ENCODE measurements around the gene SNCB.
A peak's percentile ranks its signal among the peaks of the same experiment; 100 is the strongest.

SNCB gene

DNA sequence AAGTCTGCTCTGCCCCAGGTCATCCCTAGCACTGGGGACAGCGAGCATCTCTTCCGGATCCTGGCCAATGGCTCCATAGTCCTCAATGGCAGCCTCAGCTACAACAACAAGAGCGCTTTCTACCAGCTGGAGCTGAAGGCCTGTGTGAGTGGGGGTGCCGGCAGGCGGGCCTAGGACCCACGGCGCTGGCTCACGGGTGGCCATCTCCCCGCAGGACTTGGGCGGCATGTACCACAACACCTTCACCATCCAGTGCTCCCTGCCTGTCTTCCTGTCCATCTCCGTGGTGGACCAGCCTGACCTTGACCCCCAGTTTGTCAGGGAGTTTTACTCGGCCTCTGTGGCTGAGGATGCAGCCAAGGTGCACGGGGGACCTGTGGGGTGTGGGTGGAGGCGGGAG is 55.3 kb downstream of the SNCB start:
- H4K20me1 ChIP-seq (ENCODE audit: insufficient read depth, low read length, poor library complexity, severe bottlenecking): no peaks in the 10 kb centered on the region
- H3K9ac ChIP-seq (ENCODE audit: low read depth, low read length, poor library complexity, severe bottlenecking): no peak overlapping the region
- no peak for TF ChIP-seq EZH2phosphoT487 (IDR thresholded peaks at IDR 0.05; ENCODE audit: borderline replicate concordance)
- TF ChIP-seq, protein P1, sequence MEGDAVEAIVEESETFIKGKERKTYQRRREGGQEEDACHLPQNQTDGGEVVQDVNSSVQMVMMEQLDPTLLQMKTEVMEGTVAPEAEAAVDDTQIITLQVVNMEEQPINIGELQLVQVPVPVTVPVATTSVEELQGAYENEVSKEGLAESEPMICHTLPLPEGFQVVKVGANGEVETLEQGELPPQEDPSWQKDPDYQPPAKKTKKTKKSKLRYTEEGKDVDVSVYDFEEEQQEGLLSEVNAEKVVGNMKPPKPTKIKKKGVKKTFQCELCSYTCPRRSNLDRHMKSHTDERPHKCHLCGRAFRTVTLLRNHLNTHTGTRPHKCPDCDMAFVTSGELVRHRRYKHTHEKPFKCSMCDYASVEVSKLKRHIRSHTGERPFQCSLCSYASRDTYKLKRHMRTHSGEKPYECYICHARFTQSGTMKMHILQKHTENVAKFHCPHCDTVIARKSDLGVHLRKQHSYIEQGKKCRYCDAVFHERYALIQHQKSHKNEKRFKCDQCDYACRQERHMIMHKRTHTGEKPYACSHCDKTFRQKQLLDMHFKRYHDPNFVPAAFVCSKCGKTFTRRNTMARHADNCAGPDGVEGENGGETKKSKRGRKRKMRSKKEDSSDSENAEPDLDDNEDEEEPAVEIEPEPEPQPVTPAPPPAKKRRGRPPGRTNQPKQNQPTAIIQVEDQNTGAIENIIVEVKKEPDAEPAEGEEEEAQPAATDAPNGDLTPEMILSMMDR (conservative IDR thresholded peaks at IDR 0.05; ENCODE audit: low read length): no peak
- no peaks in the 10 kb centered on the region for H3K9me3 ChIP-seq (ENCODE audit: insufficient read depth, low read depth, low read length)
- H3K9me2 ChIP-seq (replicated peaks; ENCODE audit: low read depth, low read length): no peaks in the 10 kb centered on the region
- no peaks in the 10 kb centered on the region for H3K36me3 ChIP-seq (ENCODE audit: insufficient read depth, low read length)
- no peak overlapping the region for H3K4me3 ChIP-seq (ENCODE audit: low read length, poor library complexity, severe bottlenecking)
- H3K27me3 ChIP-seq (ENCODE audit: insufficient read depth, low read length, poor library complexity, severe bottlenecking): no peaks in the 10 kb centered on the region
- no peaks in the 10 kb centered on the region for H3K4me1 ChIP-seq (ENCODE audit: insufficient read depth, low read length, poor library complexity, severe bottlenecking)
- no peaks in the 10 kb centered on the region for H3K79me2 ChIP-seq (ENCODE audit: insufficient read depth, low read length)
- H2AFZ ChIP-seq (ENCODE audit: low read length): no peak overlapping the region
- H3K4me2 ChIP-seq (ENCODE audit: low read depth, low read length, poor library complexity, severe bottlenecking): no peak overlapping the region
- H3F3A ChIP-seq (ENCODE audit: low read depth): no peaks in the 10 kb centered on the region

DNA sequence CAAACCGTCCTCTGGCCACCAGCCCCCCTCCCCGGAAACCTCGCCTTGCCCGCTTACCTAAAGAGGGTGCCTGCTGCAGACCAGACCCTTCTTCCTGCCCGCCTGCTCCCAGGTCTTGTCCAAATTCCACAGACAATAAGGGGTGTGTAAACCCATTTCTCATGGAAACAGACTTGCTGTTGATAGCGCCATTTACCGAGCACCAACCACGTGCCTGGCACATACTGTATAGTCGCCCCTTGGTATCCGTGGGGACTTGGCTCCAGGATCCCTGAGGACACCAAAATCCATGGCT is 56.1 kb downstream of the SNCB start:
- Histone ChIP-seq H3K4me1 (ENCODE audit: insufficient read depth, low read length, poor library complexity, severe bottlenecking) (no peaks in the 10 kb centered on the region), H3K9me3 (ENCODE audit: insufficient read depth, low read depth, low read length) (no peaks in the 10 kb centered on the region), H3F3A (ENCODE audit: low read depth) (no peaks in the 10 kb centered on the region), H3K4me3 (ENCODE audit: low read length, poor library complexity, severe bottlenecking) (no peak overlapping the region), H3K9ac (ENCODE audit: low read depth, low read length, poor library complexity, severe bottlenecking) (no peak overlapping the region), H3K9me2 (replicated peaks; ENCODE audit: low read depth, low read length) (no peaks in the 10 kb centered on the region), H3K36me3 (ENCODE audit: insufficient read depth, low read length) (no peaks in the 10 kb centered on the region), H2AFZ (ENCODE audit: low read length) (peak overlapping the region; percentile 36; the same call in 1 of the 2 replicates), H3K4me2 (ENCODE audit: low read depth, low read length, poor library complexity, severe bottlenecking) (no peak overlapping the region), H3K27me3 (ENCODE audit: insufficient read depth, low read length, poor library complexity, severe bottlenecking) (no peaks in the 10 kb centered on the region), H4K20me1 (ENCODE audit: insufficient read depth, low read length, poor library complexity, severe bottlenecking) (no peaks in the 10 kb centered on the region), H3K79me2 (ENCODE audit: insufficient read depth, low read length) (no peaks in the 10 kb centered on the region)
- TF ChIP-seq EZH2phosphoT487 (IDR thresholded peaks at IDR 0.05; ENCODE audit: borderline replicate concordance): no peak
- TF ChIP-seq, protein P1 (conservative IDR thresholded peaks at IDR 0.05; ENCODE audit: low read length): no peak

DNA sequence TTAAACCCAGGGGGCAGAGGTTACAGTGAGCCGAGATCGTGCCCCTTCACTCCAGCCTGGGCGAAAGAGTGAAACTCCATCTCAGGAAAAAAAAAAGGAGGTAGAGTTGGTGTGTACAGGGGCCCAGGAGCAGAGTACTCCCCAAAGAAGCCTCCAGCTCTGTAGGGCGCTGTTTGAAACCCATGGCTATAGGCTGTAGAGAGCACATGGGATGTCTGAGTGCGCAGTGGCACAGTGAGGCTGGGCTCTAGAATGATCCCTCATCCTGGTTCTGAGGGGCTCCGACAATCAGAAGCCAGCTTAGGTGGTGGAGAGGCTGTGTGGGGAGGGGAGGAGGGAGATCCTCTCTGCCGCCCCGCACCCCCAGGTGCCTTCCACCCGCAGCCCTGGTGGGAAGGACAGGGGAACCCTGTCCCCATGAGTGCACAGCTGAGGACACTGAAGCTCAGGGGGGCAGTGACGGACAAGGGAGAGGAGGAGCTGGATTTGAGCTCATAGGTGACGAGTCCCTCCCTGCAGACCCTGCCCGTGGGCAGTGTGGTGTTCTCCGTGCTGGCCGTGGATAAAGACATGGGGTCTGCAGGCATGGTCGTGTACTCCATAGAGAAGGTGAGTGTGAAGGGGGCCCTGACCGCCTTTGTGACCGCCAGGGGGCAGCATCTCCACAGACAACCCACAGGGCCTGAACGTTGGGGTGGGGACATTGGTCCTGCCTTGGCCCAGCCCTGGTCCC is 56.6 kb downstream of the SNCB start:
- H3F3A ChIP-seq (ENCODE audit: low read depth): no peaks in the 10 kb centered on the region
- no peaks in the 10 kb centered on the region for H3K9me2 ChIP-seq (replicated peaks; ENCODE audit: low read depth, low read length)
- H4K20me1 ChIP-seq (ENCODE audit: insufficient read depth, low read length, poor library complexity, severe bottlenecking): no peaks in the 10 kb centered on the region
- no peak overlapping the region for H3K4me2 ChIP-seq (ENCODE audit: low read depth, low read length, poor library complexity, severe bottlenecking)
- H3K27me3 ChIP-seq (ENCODE audit: insufficient read depth, low read length, poor library complexity, severe bottlenecking): no peaks in the 10 kb centered on the region
- peak overlapping the region; percentile 36; the same call in 1 of the 2 replicates for H2AFZ ChIP-seq (ENCODE audit: low read length)
- H3K36me3 ChIP-seq (ENCODE audit: insufficient read depth, low read length): no peaks in the 10 kb centered on the region
- no peaks in the 10 kb centered on the region for H3K4me1 ChIP-seq (ENCODE audit: insufficient read depth, low read length, poor library complexity, severe bottlenecking)
- H3K79me2 ChIP-seq (ENCODE audit: insufficient read depth, low read length): no peaks in the 10 kb centered on the region
- H3K4me3 ChIP-seq (ENCODE audit: low read length, poor library complexity, severe bottlenecking): no peak overlapping the region
- H3K9ac ChIP-seq (ENCODE audit: low read depth, low read length, poor library complexity, severe bottlenecking): no peak overlapping the region
- TF ChIP-seq EZH2phosphoT487 (IDR thresholded peaks at IDR 0.05; ENCODE audit: borderline replicate concordance): no peak
- TF ChIP-seq, protein P1 (conservative IDR thresholded peaks at IDR 0.05; ENCODE audit: low read length): peak; percentile 63
- no peaks in the 10 kb centered on the region for H3K9me3 ChIP-seq (ENCODE audit: insufficient read depth, low read depth, low read length)

Data from Loucy (cell line).